ENCODE measurements around the gene LRRC74B. TPM values are rescaled to one million over a fixed set of nuclear protein-coding genes. Genes with fewer than 3 reads are reported as not detected.

The LRRC74B gene
- total RNA-seq, 1 experiment from 2014 or later: not detected

DNA sequence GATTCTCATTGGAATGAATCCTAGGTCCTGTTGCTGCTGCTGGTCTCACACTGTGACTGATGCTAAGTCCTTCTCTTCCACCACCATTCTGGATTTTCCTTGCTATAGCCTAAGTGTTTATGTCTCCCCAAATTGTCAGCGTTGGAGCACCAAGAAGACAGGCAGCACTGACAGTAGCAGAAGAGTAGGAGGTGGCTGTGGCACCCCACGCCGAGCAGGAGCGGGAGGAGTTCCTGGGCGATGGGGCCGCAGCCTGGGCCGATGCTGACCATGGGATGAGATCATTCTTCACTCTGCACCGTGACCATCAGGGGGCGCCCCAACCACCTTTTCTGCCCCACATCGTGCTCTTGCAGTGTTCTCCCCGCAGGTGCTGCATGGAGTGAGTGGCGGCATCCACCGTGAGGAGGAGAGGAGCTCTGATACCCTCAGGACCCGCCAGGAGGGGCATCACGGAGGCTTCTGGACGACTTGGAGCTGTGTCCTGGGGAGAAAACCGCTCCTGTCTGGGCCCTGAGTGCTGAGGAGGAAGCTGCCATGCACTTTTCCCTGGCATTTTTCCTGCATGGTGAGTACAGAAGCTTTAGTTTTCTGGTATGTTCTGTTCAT, 57.0 kb downstream of the LRRC74B start:
- DNase-seq (ENCODE audit: low read depth): peak; percentile 20

GRCh38 chr22:21103633-21104032, 57.9 kb downstream of the LRRC74B start:
- DNase-seq (ENCODE audit: low read depth): no peak

- DNase-seq (ENCODE audit: low read depth): no peak
Observed at GRCh38 chr22:21104126-21104691, 58.5 kb downstream of the LRRC74B start.

- DNase-seq (ENCODE audit: low read depth): no peak
Observed at GRCh38 chr22:21105294-21105693, 59.5 kb downstream of the LRRC74B start.

GRCh38 chr22:21106000-21106399, 60.3 kb downstream of the LRRC74B start:
- DNase-seq (ENCODE audit: low read depth): no peak

- no peak for DNase-seq (ENCODE audit: low read depth)
Observed at GRCh38 chr22:21108379-21109115, 62.8 kb downstream of the LRRC74B start.

Other genes starting within 250 kb of the LRRC74B start
- gene PI4KA, start 187.1 kb upstream of the LRRC74B start, total RNA-seq (2014; rRNA removed; shearing (Covaris generic)): 11.1 and 23.8 TPM in 2 replicates
- 10.7 and 11.5 TPM in 2 replicates for gene SNAP29, start 186.9 kb upstream of the LRRC74B start, total RNA-seq (2014; rRNA removed; shearing (Covaris generic))
- 32.8 and 43.9 TPM in 2 replicates for gene CRKL, start 128.5 kb upstream of the LRRC74B start, total RNA-seq (2014; rRNA removed; shearing (Covaris generic))
- 0.10 and 0.47 TPM in 2 replicates for gene AIFM3, start 78.7 kb upstream of the LRRC74B start, total RNA-seq (2014; rRNA removed; shearing (Covaris generic))
- 13.0 and 14.0 TPM in 2 replicates for gene LZTR1, start 63.6 kb upstream of the LRRC74B start, total RNA-seq (2014; rRNA removed; shearing (Covaris generic))
- 50.2 and 52.6 TPM in 2 replicates for gene THAP7, start 43.8 kb upstream of the LRRC74B start, total RNA-seq (2014; rRNA removed; shearing (Covaris generic))
- 2.1 and 3.6 TPM in 2 replicates for gene P2RX6, start 30.8 kb upstream of the LRRC74B start, total RNA-seq (2014; rRNA removed; shearing (Covaris generic))
- not detected in 2 replicates for gene SLC7A4, start 13.4 kb upstream of the LRRC74B start, total RNA-seq (2014; rRNA removed; shearing (Covaris generic))